ENCODE results near the gene ING1.
"Not testable (repeated sequence)": the region's sequence is repeated elsewhere in the genome, so short reads cannot be mapped to it uniquely, and the experiment has no call there.

Gene ING1

GRCh38 chr13:110669036-110669435, 44.5 kb upstream of the ING1 start:
- no peak for DNase-seq
- H3K4me3 ChIP-seq: no peak overlapping the region
- H3K36me3 ChIP-seq: peaks cover 43 to 66% (median 62%) of the 10 kb centered on the region in 3 donors
- intact Hi-C loops (cut with DNase I; ENCODE audit: low total_unique reads): no loop called here
- H3K9me3 ChIP-seq: no peaks in the 10 kb centered on the region
- no peak for TF ChIP-seq CTCF (IDR thresholded peaks at IDR 0.05)
- no peaks in the 10 kb centered on the region for H3K4me1 ChIP-seq
- no peaks in the 10 kb centered on the region for H3K27me3 ChIP-seq
- H3K27ac ChIP-seq: no peak overlapping the region

- H3K27ac ChIP-seq; H3K9me3 ChIP-seq; intact Hi-C loops (cut with DNase I; ENCODE audit: low total_unique reads); H3K4me3 ChIP-seq; H3K27me3 ChIP-seq; H3K4me1 ChIP-seq; DNase-seq: not testable (repeated sequence)
- H3K36me3 ChIP-seq: peaks cover 35 to 60% (median 55%) of the 10 kb centered on the region in 3 donors
Measured at GRCh38 chr13:110669814-110670213, 43.7 kb upstream of the ING1 start.

DNA sequence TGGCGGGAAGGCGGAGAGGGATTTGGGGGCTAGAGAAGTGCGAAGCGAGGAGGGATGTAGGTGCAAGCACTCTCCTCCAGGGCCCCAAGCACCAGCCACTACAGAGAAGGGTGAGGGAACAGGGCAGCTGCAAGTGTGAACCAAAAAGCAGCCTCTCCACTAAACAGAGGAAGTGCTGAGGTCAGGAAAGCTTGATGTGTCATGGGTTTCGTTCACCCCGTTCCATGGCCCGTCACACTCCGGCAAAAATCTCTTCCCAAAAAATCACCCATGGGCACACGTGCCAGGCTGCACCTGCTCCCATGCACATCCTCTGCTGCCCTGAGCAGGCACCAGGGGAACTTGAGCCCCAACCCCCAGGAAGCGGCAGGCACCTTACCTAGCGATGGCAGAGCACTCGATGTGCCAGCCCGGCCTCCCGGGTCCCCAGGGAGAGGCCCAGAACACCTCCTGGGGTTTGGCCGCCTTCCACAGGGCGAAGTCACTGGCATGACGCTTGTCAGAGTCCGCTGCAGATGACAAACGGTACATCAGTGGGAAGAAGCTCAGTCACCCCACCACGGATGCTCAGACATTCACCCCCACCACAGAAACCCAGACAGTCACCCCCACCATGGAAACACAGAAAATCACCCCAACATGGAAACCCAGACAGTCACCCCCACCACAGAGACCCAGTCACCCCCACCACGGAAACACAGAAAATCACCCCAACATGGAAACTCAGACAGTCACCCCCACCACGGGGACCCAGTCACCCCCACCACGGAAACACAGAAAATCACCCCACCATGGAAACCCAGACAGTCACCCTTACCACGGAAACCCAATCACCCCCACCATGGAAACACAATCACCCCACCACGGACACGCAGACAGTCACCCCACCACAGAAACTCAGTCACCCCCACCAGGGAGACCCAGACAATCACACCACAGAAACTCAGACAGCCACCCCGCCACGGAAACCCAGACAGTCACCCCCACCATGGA, 36.6 kb upstream of the ING1 start:
- Histone ChIP-seq H3K27me3 (no peaks in the 10 kb centered on the region), H3K36me3 (peaks cover 33 to 54% (median 44%) of the 10 kb centered on the region in 3 donors), H3K4me3 (no peak overlapping the region), H3K27ac (no peak overlapping the region), H3K9me3 (no peaks in the 10 kb centered on the region), H3K4me1 (no peaks in the 10 kb centered on the region)
- TF ChIP-seq CTCF (IDR thresholded peaks at IDR 0.05): no peak
- no peak for DNase-seq
- intact Hi-C loops (cut with DNase I; ENCODE audit: low total_unique reads): no loop called here

DNA sequence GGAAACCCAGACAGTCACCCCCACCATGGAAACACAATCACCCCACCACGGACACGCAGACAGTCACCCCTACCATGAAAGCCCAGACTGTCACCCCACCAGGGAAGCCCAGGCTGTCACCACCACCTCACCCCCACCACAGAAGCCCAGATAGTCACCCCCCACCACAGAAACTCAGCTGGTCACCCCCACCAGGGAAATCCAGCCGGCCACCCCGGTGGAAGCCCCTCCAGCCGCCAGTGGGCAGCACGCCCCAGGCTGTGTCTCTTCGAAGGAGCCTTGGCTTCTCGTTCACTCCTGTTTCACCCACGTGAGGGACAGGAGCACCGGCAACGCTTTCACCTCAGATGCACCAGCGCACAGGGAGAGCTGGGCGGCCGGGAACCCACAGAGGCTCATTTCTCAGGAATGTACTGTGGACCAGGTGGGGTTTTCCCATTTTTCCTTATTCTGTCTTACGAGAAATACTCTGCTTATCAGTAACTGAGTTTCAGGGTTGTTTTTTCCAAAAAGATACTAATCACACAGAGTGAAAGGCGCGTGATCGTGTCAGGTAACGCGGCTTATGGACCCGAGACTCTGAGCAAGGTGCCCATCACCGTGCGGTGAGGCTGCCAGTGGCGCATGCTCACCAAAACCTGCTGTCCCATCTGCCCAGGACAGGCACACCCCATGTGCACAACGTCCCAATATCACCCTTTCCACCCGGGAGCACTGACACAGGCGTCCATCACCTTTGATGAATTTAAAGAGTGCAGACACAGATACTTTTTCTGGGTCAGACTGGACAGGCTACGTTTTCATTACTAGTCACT, 35.6 kb upstream of the ING1 start:
- intact Hi-C loops (cut with DNase I; ENCODE audit: low total_unique reads): no loop called here

GRCh38 chr13:110680852-110681251, 32.6 kb upstream of the ING1 start:
- peaks cover 38 to 83% (median 64%) of the 10 kb centered on the region in 3 donors for H3K36me3 ChIP-seq
- H3K27me3 ChIP-seq: no peaks in the 10 kb centered on the region
- no peak for DNase-seq
- TF ChIP-seq CTCF (IDR thresholded peaks at IDR 0.05): no peak
- no peak overlapping the region for H3K27ac ChIP-seq
- H3K4me1 ChIP-seq: peaks cover 0 to 5% (median 0%) of the 10 kb centered on the region in 4 donors
- no peaks in the 10 kb centered on the region for H3K9me3 ChIP-seq
- intact Hi-C loops (cut with DNase I; ENCODE audit: low total_unique reads): no loop called here
- H3K4me3 ChIP-seq: no peak overlapping the region

More for the DNA sequence above, 35.6 kb upstream of the ING1 start:
- no peak for DNase-seq
- Histone ChIP-seq H3K4me1 (no peaks in the 10 kb centered on the region), H3K27ac (no peak overlapping the region), H3K9me3 (no peaks in the 10 kb centered on the region), H3K4me3 (no peak overlapping the region), H3K36me3 (peaks cover 44 to 65% (median 53%) of the 10 kb centered on the region in 3 donors), H3K27me3 (no peaks in the 10 kb centered on the region)
- no peak for TF ChIP-seq CTCF (IDR thresholded peaks at IDR 0.05)

All from tibial artery (tissue), 4 donors.